Stimulated activated CD8-positive, alpha-beta memory T cell treated with anti-CD3 and anti-CD28 coated beads, Interleukin-4, amount 100 ng/mL, for 48 hours (primary cell): ENCODE results near the gene ARHGDIB.

Experiments used
- DNase-seq: peaks from one replicate; pipeline ENCODE4 v3.0.0-alpha.2; 2020

ARHGDIB gene

GRCh38 chr12:14982562-14982961 lies 21.2 kb upstream of the ARHGDIB start:
- no peak for DNase-seq

- DNase-seq: no peak
Measured at GRCh38 chr12:14981049-14981448, 19.6 kb upstream of the ARHGDIB start.

GRCh38 chr12:14979468-14979867 lies 18.1 kb upstream of the ARHGDIB start:
- no peak for DNase-seq

GRCh38 chr12:14976658-14977057 lies 15.3 kb upstream of the ARHGDIB start:
- DNase-seq: no peak

- no peak for DNase-seq
Measured at GRCh38 chr12:14975457-14975856, 14.1 kb upstream of the ARHGDIB start.

GRCh38 chr12:14974633-14975032 lies 13.2 kb upstream of the ARHGDIB start:
- DNase-seq: no peak

GRCh38 chr12:14972816-14973215 lies 11.4 kb upstream of the ARHGDIB start, which contains the start of gene PDE6H:
PDE6H (plus strand) TSS chr12:14973042; CDS start chr12:14978013, 4,971 bp downstream.
- no peak for DNase-seq

- DNase-seq: no peak
Measured at GRCh38 chr12:14970473-14970872, 9.1 kb upstream of the ARHGDIB start.

- no peak for DNase-seq
Measured at GRCh38 chr12:14968478-14968877, 7.1 kb upstream of the ARHGDIB start.

- no peak for DNase-seq
Measured at GRCh38 chr12:14965221-14965620, 3.8 kb upstream of the ARHGDIB start.

- DNase-seq: no peak
Measured at GRCh38 chr12:14964406-14964805, 3.0 kb upstream of the ARHGDIB start.

GRCh38 chr12:14963520-14963919 lies 2.1 kb upstream of the ARHGDIB start:
- no peak for DNase-seq

GRCh38 chr12:14962797-14963196 lies 1.4 kb upstream of the ARHGDIB start:
- DNase-seq: no peak

- no peak for DNase-seq
Measured at GRCh38 chr12:14962153-14962539, 745 bp upstream of the ARHGDIB start.

GRCh38 chr12:14960548-14961465 lies 594 bp downstream of the ARHGDIB start:
- peak; percentile 49 for DNase-seq

GRCh38 chr12:14959916-14960496 lies 1.4 kb downstream of the ARHGDIB start:
- no peak for DNase-seq

- no peak for DNase-seq
Measured at GRCh38 chr12:14959463-14959862, 1.9 kb downstream of the ARHGDIB start.

GRCh38 chr12:14959126-14959440 lies 2.3 kb downstream of the ARHGDIB start:
- DNase-seq: peak; percentile 57

- no peak for DNase-seq
Measured at GRCh38 chr12:14958361-14959125, 2.9 kb downstream of the ARHGDIB start.

- no peak for DNase-seq
Measured at GRCh38 chr12:14957551-14958168, 3.7 kb downstream of the ARHGDIB start.

- no peak for DNase-seq
Measured at GRCh38 chr12:14956905-14957304, 4.5 kb downstream of the ARHGDIB start.

- peak; percentile 56 for DNase-seq
Measured at GRCh38 chr12:14956024-14956891, 5.1 kb downstream of the ARHGDIB start.
